ENCODE results near the gene RPS26. TPM values are rescaled to one million over a fixed set of nuclear protein-coding genes. Genes with fewer than 3 reads are reported as not detected.
"Not testable (repeated sequence)": the region's sequence is repeated elsewhere in the genome, so short reads cannot be mapped to it uniquely, and the experiment has no call there.

Gene RPS26
- total RNA-seq, 1 experiment from 2014 or later: 77.2 TPM

DNA sequence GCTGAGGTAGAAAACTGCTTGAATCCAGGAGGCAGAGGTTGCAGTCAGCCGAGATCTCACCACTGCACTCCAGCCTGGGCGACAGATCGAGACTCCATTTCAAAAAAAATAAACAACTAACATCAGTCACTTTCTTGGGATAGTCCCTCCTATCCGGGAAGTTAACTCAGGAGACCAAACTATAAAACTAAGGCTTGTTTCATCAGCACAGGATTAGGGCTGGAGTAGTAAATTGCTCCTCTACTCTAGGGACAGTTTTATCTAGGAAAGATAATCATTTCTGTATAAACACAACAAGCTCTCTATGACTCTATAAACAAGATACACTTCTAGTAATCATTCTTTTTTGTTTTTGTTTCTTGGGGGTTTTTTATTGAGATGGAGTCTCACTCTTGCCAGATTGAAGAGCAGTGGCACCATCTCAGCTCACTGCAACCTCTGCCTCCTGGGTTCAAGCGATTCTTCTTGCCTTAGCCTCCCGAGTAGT lies 11.7 kb downstream of the RPS26 start (continued):
- TF ChIP-seq, protein P1, sequence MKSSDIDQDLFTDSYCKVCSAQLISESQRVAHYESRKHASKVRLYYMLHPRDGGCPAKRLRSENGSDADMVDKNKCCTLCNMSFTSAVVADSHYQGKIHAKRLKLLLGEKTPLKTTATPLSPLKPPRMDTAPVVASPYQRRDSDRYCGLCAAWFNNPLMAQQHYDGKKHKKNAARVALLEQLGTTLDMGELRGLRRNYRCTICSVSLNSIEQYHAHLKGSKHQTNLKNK (CRISPR knock-in tag; IDR thresholded peaks at IDR 0.05): no peak
- TF ChIP-seq ATF1 (CRISPR knock-in tag; IDR thresholded peaks at IDR 0.05) (no peak), GTF2I (CRISPR knock-in tag; conservative IDR thresholded peaks at IDR 0.05) (no peak)

DNA sequence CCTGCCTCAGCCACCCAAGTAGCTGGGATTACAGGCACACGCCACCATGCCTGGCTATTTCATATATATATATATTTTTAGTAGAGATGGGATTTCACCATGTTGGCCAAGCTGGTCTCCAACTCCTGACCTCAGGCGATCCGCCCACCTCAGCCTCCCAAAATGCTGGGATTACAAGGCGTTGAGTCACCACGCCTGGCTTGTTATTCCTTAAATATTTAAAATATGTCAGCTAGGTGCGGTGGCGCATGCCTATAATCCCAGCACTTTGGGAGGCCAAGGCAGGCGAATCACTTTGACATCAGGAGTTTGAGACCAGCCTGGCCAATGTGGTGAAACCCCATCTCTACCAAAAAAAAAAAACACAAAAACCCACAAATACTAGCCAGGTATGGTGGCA lies 18.2 kb downstream of the RPS26 start:
- H3K27ac Mint-ChIP-seq; POLR2A ChIA-PET; H3K4me1 Mint-ChIP-seq; H3K27me3 Mint-ChIP-seq (ENCODE audit: low read depth); DNase-seq (ENCODE audit: low spot score); ATAC-seq; H3K9me3 Mint-ChIP-seq; H3K36me3 Mint-ChIP-seq; H3K4me3 Mint-ChIP-seq: not testable (repeated sequence)
- CTCF ChIA-PET: interaction anchor here (0.8 to 3.3 kb wide), 3 partner anchors 13 to 64 kb away, joined by 3 to 10 read pairs (median 4); partner anchors contain the start of gene SUOX

- ChIA-PET CTCF (interaction anchor here (1.0 to 3.3 kb wide), 4 partner anchors 15 to 88 kb away, joined by 3 to 10 read pairs (median 4); partner anchors contain the start of gene RAB5B), POLR2A (no interaction called here)
- Mint-ChIP-seq H3K4me3 (no peak overlapping the region), H3K27ac (no peak overlapping the region), H3K36me3 (no peaks in the 10 kb centered on the region), H3K4me1 (no peaks in the 10 kb centered on the region), H3K27me3 (ENCODE audit: low read depth) (no peaks in the 10 kb centered on the region), H3K9me3 (no peaks in the 10 kb centered on the region)
- DNase-seq (ENCODE audit: low spot score) (no peak), ATAC-seq (no peak)
- TF ChIP-seq OVOL2 (CRISPR knock-in tag; IDR thresholded peaks at IDR 0.05; ENCODE audit: borderline replicate concordance): no peak
- TF ChIP-seq, protein P2, sequence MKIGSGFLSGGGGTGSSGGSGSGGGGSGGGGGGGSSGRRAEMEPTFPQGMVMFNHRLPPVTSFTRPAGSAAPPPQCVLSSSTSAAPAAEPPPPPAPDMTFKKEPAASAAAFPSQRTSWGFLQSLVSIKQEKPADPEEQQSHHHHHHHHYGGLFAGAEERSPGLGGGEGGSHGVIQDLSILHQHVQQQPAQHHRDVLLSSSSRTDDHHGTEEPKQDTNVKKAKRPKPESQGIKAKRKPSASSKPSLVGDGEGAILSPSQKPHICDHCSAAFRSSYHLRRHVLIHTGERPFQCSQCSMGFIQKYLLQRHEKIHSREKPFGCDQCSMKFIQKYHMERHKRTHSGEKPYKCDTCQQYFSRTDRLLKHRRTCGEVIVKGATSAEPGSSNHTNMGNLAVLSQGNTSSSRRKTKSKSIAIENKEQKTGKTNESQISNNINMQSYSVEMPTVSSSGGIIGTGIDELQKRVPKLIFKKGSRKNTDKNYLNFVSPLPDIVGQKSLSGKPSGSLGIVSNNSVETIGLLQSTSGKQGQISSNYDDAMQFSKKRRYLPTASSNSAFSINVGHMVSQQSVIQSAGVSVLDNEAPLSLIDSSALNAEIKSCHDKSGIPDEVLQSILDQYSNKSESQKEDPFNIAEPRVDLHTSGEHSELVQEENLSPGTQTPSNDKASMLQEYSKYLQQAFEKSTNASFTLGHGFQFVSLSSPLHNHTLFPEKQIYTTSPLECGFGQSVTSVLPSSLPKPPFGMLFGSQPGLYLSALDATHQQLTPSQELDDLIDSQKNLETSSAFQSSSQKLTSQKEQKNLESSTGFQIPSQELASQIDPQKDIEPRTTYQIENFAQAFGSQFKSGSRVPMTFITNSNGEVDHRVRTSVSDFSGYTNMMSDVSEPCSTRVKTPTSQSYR (CRISPR knock-in tag; IDR thresholded peaks at IDR 0.05): no peak
- no peak for TF ChIP-seq ATF1 (CRISPR knock-in tag; IDR thresholded peaks at IDR 0.05)
- TF ChIP-seq IRF2 (CRISPR knock-in tag; IDR thresholded peaks at IDR 0.05; ENCODE audit: borderline replicate concordance, low read depth): no peak
- no peak for TF ChIP-seq MYBL2 (CRISPR knock-in tag; IDR thresholded peaks at IDR 0.05)
- TF ChIP-seq SMAD4 (CRISPR knock-in tag; IDR thresholded peaks at IDR 0.05): no peak
- no peak for TF ChIP-seq PREB (CRISPR knock-in tag; IDR thresholded peaks at IDR 0.05; ENCODE audit: borderline replicate concordance)
- TF ChIP-seq, protein P3, sequence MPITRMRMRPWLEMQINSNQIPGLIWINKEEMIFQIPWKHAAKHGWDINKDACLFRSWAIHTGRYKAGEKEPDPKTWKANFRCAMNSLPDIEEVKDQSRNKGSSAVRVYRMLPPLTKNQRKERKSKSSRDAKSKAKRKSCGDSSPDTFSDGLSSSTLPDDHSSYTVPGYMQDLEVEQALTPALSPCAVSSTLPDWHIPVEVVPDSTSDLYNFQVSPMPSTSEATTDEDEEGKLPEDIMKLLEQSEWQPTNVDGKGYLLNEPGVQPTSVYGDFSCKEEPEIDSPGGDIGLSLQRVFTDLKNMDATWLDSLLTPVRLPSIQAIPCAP (CRISPR knock-in tag; IDR thresholded peaks at IDR 0.05): no peak
- no peak for TF ChIP-seq SMAD3 (CRISPR knock-in tag; IDR thresholded peaks at IDR 0.05; ENCODE audit: borderline replicate concordance)
- TF ChIP-seq NR2C2 (CRISPR knock-in tag; IDR thresholded peaks at IDR 0.05): no peak
- no peak for TF ChIP-seq ZNF416 (CRISPR knock-in tag; IDR thresholded peaks at IDR 0.05)
- TF ChIP-seq, protein P4, sequence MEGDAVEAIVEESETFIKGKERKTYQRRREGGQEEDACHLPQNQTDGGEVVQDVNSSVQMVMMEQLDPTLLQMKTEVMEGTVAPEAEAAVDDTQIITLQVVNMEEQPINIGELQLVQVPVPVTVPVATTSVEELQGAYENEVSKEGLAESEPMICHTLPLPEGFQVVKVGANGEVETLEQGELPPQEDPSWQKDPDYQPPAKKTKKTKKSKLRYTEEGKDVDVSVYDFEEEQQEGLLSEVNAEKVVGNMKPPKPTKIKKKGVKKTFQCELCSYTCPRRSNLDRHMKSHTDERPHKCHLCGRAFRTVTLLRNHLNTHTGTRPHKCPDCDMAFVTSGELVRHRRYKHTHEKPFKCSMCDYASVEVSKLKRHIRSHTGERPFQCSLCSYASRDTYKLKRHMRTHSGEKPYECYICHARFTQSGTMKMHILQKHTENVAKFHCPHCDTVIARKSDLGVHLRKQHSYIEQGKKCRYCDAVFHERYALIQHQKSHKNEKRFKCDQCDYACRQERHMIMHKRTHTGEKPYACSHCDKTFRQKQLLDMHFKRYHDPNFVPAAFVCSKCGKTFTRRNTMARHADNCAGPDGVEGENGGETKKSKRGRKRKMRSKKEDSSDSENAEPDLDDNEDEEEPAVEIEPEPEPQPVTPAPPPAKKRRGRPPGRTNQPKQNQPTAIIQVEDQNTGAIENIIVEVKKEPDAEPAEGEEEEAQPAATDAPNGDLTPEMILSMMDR (IDR thresholded peaks at IDR 0.05): no peak
- TF ChIP-seq ZNF263 (CRISPR knock-in tag; IDR thresholded peaks at IDR 0.05; ENCODE audit: low read depth): no peak
Observed at GRCh38 chr12:56061982-56062381, 20.3 kb downstream of the RPS26 start.
